ENCODE data around the gene DAB1.

Gene DAB1

DNA sequence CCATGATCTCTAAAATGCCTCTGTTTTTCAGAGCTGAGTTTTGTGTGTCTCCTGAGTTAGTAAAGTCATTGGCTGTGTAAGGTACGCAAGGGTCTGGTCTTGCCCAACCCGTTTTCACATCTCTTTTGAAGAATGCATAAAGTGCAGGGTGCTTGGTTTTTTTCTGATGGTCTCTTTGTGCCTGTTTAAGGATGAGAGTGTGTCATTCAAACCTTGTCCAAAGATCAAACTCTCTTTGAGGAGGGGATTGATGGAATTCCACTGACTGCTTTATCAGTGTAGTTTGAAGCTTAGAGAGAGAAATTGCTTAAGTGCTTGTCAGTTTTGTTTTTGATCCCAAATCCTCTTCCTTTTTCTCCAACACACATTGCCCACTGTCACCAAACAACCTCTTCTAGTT lies 438.0 kb downstream of the DAB1 start (continued):
- TF ChIP-seq, protein P1, sequence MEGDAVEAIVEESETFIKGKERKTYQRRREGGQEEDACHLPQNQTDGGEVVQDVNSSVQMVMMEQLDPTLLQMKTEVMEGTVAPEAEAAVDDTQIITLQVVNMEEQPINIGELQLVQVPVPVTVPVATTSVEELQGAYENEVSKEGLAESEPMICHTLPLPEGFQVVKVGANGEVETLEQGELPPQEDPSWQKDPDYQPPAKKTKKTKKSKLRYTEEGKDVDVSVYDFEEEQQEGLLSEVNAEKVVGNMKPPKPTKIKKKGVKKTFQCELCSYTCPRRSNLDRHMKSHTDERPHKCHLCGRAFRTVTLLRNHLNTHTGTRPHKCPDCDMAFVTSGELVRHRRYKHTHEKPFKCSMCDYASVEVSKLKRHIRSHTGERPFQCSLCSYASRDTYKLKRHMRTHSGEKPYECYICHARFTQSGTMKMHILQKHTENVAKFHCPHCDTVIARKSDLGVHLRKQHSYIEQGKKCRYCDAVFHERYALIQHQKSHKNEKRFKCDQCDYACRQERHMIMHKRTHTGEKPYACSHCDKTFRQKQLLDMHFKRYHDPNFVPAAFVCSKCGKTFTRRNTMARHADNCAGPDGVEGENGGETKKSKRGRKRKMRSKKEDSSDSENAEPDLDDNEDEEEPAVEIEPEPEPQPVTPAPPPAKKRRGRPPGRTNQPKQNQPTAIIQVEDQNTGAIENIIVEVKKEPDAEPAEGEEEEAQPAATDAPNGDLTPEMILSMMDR (tag by site-specific recombination; IDR thresholded peaks at IDR 0.05) = no peak
- TF ChIP-seq ZNF169 (tag by site-specific recombination; IDR thresholded peaks at IDR 0.05) (no peak), KLF7 (tag by site-specific recombination; IDR thresholded peaks at IDR 0.05; ENCODE audit: borderline replicate concordance) (no peak)
- TF ChIP-seq, protein P2, sequence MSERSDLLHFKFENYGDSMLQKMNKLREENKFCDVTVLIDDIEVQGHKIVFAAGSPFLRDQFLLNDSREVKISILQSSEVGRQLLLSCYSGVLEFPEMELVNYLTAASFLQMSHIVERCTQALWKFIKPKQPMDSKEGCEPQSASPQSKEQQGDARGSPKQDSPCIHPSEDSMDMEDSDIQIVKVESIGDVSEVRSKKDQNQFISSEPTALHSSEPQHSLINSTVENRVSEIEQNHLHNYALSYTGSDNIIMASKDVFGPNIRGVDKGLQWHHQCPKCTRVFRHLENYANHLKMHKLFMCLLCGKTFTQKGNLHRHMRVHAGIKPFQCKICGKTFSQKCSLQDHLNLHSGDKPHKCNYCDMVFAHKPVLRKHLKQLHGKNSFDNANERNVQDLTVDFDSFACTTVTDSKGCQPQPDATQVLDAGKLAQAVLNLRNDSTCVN (tag by site-specific recombination; optimal IDR thresholded peaks at IDR 0.05) = no peak
- TF ChIP-seq, protein P3, sequence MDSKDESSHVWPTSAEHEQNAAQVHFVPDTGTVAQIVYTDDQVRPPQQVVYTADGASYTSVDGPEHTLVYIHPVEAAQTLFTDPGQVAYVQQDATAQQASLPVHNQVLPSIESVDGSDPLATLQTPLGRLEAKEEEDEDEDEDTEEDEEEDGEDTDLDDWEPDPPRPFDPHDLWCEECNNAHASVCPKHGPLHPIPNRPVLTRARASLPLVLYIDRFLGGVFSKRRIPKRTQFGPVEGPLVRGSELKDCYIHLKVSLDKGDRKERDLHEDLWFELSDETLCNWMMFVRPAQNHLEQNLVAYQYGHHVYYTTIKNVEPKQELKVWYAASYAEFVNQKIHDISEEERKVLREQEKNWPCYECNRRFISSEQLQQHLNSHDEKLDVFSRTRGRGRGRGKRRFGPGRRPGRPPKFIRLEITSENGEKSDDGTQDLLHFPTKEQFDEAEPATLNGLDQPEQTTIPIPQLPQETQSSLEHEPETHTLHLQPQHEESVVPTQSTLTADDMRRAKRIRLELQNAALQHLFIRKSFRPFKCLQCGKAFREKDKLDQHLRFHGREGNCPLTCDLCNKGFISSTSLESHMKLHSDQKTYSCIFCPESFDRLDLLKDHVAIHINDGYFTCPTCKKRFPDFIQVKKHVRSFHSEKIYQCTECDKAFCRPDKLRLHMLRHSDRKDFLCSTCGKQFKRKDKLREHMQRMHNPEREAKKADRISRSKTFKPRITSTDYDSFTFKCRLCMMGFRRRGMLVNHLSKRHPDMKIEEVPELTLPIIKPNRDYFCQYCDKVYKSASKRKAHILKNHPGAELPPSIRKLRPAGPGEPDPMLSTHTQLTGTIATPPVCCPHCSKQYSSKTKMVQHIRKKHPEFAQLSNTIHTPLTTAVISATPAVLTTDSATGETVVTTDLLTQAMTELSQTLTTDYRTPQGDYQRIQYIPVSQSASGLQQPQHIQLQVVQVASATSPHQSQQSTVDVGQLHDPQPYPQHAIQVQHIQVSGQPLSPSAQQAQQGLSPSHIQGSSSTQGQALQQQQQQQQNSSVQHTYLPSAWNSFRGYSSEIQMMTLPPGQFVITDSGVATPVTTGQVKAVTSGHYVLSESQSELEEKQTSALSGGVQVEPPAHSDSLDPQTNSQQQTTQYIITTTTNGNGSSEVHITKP (tag by site-specific recombination; IDR thresholded peaks at IDR 0.05) = no peak

DNA sequence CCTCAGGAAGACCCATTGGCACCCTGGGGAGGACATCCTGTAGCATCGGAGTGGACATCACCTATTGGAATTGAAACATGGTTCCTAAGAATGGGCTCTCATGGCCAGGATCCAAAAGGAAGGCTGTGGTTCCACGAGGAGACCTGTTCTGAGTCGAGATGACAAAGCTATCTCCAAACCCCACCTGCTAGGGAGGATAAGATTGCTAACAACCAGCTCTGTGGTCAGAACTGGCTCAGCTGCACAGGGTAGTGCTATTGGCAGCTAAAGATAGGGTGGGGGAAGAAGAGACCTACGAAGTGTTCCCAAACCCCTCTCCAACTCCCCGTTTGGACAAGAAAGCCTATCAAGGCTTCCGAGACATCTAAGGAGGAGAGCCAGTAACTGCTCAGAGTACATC lies 440.4 kb downstream of the DAB1 start:
- no peak for TF ChIP-seq IKZF3 (tag by site-specific recombination; IDR thresholded peaks at IDR 0.05)
- no peak for TF ChIP-seq ZNF596 (tag by site-specific recombination; IDR thresholded peaks at IDR 0.05)
- no peak for TF ChIP-seq ZNF521 (tag by site-specific recombination; IDR thresholded peaks at IDR 0.05)
- no peak for TF ChIP-seq ZNF248 (tag by site-specific recombination; IDR thresholded peaks at IDR 0.05)
- no peak for TF ChIP-seq ZNF76 (tag by site-specific recombination; IDR thresholded peaks at IDR 0.05; ENCODE audit: borderline replicate concordance, low read depth)
- TF ChIP-seq ZNF510 (tag by site-specific recombination; IDR thresholded peaks at IDR 0.05; ENCODE audit: insufficient replicate concordance) = no peak
- TF ChIP-seq ZNF404 (tag by site-specific recombination; IDR thresholded peaks at IDR 0.05) = no peak
- TF ChIP-seq, protein P4, sequence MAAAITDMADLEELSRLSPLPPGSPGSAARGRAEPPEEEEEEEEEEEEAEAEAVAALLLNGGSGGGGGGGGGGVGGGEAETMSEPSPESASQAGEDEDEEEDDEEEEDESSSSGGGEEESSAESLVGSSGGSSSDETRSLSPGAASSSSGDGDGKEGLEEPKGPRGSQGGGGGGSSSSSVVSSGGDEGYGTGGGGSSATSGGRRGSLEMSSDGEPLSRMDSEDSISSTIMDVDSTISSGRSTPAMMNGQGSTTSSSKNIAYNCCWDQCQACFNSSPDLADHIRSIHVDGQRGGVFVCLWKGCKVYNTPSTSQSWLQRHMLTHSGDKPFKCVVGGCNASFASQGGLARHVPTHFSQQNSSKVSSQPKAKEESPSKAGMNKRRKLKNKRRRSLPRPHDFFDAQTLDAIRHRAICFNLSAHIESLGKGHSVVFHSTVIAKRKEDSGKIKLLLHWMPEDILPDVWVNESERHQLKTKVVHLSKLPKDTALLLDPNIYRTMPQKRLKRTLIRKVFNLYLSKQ (tag by site-specific recombination; IDR thresholded peaks at IDR 0.05; ENCODE audit: borderline replicate concordance) = no peak
- TF ChIP-seq ZNF621 (tag by site-specific recombination; IDR thresholded peaks at IDR 0.05) = no peak
- TF ChIP-seq ZBTB21 (tag by site-specific recombination; IDR thresholded peaks at IDR 0.05) = no peak
- CTCF ChIA-PET = interaction anchor here (1.6 kb wide), 1 partner anchor 15 kb away, joined by 8 read pairs; no protein-coding TSS in a partner anchor
- Histone ChIP-seq H3K27ac (ENCODE audit: extremely low read depth, low read depth, low read length) (no peak overlapping the region), H3K9me3 (ENCODE audit: control insufficient read depth, insufficient read depth, low read depth, low read length) (no peaks in the 10 kb centered on the region), H3K36me3 (ENCODE audit: control insufficient read depth in 2 of 2, insufficient read depth in 1 of 2, low read length in 2 of 2) (no peaks in the 10 kb centered on the region), H3K4me3 (ENCODE audit: low read depth, low read length) (no peak overlapping the region), H3K4me1 (ENCODE audit: control insufficient read depth, insufficient read depth, low read length) (no peaks in the 10 kb centered on the region)
- POLR2A ChIA-PET = no interaction called here
